ENCODE results near the gene DLX2. TPM values are rescaled to one million over a fixed set of nuclear protein-coding genes. Genes with fewer than 3 reads are reported as not detected.
A peak's percentile ranks its signal among the peaks of the same experiment; 100 is the strongest.

Gene DLX2
- total RNA-seq, 4 donors from 2014 or later, result not detected

- Histone ChIP-seq H3K4me1 (peaks cover 0 to 37% (median 17%) of the 10 kb centered on the region in 4 donors), H3K9me3 (no peaks in the 10 kb centered on the region), H3K27me3 (peaks cover 0 to 47% of the 10 kb centered on the region in 2 donors), H3K36me3 (no peaks in the 10 kb centered on the region), H3K4me3 (peak overlapping the region in 2 of 4 donors; percentile 20 to 25), H3K27ac (no peak overlapping the region)
- DNase-seq, result peak in 1 of 3 donors; percentile 56
- TF ChIP-seq CTCF (IDR thresholded peaks at IDR 0.05), result peak in 4 of 6 experiments; percentile 14 to 35 (median 24)
- no peak for TF ChIP-seq POLR2A (IDR thresholded peaks at IDR 0.05)
These were observed 3.6 kb upstream of the DLX2 start for GRCh38 chr2:172106108-172106961.

- no peak for TF ChIP-seq POLR2A (IDR thresholded peaks at IDR 0.05)
- TF ChIP-seq CTCF (IDR thresholded peaks at IDR 0.05), result no peak
- Histone ChIP-seq H3K4me3 (no peak overlapping the region), H3K27ac (no peak overlapping the region), H3K9me3 (no peaks in the 10 kb centered on the region), H3K4me1 (peaks cover 0 to 45% (median 21%) of the 10 kb centered on the region in 4 donors), H3K27me3 (peaks cover 0 to 54% of the 10 kb centered on the region in 2 donors), H3K36me3 (no peaks in the 10 kb centered on the region)
- no peak for DNase-seq
These were observed 2.9 kb upstream of the DLX2 start for GRCh38 chr2:172105471-172106107.

DNA sequence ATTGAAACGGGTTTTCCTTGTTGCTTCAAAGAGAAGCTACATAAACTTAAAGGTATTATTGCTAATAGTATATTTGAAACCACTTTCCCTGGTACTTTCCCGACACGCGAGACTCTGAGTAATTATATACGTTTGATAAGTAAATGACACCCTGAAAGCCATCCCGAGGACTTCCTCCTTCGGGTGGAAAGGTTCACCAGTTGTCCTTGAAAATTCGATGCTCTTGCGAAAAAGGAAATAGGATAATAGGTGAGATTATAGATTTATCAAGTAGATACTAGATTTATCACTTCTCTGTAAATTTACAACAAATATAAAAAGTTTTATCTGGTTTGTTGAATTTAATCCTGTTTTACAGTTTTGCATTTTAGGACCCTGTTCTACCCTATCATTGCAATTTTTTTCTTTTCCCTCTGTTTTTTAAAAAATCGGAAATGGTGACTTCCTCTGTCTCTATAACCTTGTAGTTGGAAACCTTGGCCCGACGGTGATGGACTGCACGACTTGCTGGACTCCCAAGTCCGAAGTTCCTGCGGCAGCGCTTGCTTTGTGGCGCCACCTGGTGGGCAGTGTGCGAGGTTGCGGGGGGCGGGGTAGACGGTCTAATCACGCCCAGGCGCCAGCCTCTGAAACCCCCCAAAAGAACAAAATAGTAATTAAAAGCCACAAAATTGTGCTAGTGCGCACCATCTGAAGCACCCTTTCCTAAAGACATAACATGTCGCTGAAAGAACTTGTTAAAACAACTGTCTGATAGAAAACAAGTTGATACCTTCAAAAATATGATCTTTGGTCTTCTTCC is 972 bp upstream of the DLX2 start:
- Histone ChIP-seq H3K27ac (no peak overlapping the region), H3K9me3 (no peaks in the 10 kb centered on the region), H3K36me3 (no peaks in the 10 kb centered on the region), H3K4me3 (peak overlapping the region in 2 of 4 donors; percentile 55 to 58), H3K27me3 (peaks cover 0 to 73% of the 10 kb centered on the region in 2 donors), H3K4me1 (peaks cover 0 to 63% (median 28%) of the 10 kb centered on the region in 4 donors)
- peak; percentile 41 to 88 (median 86) for DNase-seq
- TF ChIP-seq CTCF (IDR thresholded peaks at IDR 0.05) (peak; percentile 63 to 92 (median 80)), POLR2A (IDR thresholded peaks at IDR 0.05) (no peak)

- Histone ChIP-seq H3K27ac (no peak overlapping the region), H3K27me3 (peaks cover 0 to 76% of the 10 kb centered on the region in 2 donors), H3K36me3 (no peaks in the 10 kb centered on the region), H3K9me3 (no peaks in the 10 kb centered on the region), H3K4me3 (peak overlapping the region; percentile 38 to 58 (median 52)), H3K4me1 (peaks cover 0 to 70% (median 30%) of the 10 kb centered on the region in 4 donors)
- TF ChIP-seq POLR2A (IDR thresholded peaks at IDR 0.05) (no peak), CTCF (IDR thresholded peaks at IDR 0.05) (no peak)
- DNase-seq, result peak in 1 of 3 donors; percentile 56
These were observed 794 bp downstream of the DLX2 start for GRCh38 chr2:172101821-172102390.

Measured in Peyer's patch (tissue), 4 donors.